ENCODE results near the gene TXNRD2.

The TXNRD2 gene

DNA sequence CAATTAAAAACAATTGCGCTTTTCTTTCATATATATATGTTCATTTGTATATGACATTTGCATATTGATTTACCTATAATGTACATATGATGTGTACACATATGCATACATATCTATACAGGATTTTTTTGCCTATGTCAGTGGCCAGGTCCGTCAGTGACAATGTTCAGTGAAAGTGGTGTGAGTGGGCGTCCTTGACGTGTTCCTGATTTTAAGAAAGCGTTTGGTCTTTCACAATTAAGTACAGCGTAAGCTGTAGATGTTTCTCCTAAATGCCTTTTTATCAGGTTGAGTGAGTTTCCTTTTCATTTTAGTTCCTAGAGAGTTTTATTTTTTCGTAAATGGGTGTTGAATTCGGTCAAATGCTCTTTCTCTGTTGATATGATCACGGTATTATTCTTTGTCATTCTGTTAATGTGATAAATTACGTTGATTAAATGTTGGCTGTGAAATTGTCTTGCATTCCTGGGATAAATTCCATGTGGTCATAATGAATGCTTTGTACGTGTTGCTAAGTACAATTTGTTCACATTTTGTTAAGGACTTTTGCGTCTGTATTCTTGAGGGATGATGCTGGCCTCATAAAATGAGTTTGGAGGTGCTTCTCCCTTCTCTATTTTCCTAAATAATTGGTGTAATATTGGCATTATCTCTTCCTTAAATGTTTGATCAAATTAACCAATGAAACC, 76.3 kb downstream of the TXNRD2 start:
- TF ChIP-seq, protein P1, sequence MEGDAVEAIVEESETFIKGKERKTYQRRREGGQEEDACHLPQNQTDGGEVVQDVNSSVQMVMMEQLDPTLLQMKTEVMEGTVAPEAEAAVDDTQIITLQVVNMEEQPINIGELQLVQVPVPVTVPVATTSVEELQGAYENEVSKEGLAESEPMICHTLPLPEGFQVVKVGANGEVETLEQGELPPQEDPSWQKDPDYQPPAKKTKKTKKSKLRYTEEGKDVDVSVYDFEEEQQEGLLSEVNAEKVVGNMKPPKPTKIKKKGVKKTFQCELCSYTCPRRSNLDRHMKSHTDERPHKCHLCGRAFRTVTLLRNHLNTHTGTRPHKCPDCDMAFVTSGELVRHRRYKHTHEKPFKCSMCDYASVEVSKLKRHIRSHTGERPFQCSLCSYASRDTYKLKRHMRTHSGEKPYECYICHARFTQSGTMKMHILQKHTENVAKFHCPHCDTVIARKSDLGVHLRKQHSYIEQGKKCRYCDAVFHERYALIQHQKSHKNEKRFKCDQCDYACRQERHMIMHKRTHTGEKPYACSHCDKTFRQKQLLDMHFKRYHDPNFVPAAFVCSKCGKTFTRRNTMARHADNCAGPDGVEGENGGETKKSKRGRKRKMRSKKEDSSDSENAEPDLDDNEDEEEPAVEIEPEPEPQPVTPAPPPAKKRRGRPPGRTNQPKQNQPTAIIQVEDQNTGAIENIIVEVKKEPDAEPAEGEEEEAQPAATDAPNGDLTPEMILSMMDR (IDR thresholded peaks at IDR 0.05; ENCODE audit: low read depth, low read length) = no peak

DNA sequence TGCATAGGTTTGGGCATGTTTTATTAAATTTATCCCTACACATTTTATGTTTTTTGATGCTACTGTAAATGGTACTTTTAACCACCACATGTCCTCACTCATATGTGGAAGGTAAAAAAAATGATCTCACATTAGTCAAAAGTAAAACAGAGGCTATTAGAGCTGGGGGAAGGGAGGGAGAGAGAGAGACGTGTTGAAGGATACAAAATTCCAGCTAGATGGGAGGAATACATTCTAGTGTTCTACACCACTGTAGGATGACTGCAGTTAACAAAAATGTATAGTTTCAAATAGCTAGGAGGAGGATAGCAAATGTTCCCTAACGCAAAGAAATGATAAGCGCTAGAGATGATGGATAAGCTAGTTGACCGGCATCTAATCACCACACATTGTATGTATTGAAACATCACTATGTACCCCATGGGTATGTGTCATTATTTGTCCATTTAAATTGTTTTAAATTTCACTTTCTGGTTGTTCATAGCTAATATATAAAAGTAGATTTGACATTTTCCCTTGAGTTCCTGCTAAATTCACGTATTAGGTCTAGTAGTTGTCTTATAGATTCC, 77.0 kb downstream of the TXNRD2 start:
- TF ChIP-seq, protein P1 (IDR thresholded peaks at IDR 0.05; ENCODE audit: low read depth, low read length) = no peak
- H3K4me3 ChIP-seq (ENCODE audit: low read depth, low read length) = no peak overlapping the region

More for the DNA sequence above, 76.3 kb downstream of the TXNRD2 start:
- no peak overlapping the region for H3K4me3 ChIP-seq (ENCODE audit: low read depth, low read length)

DNA sequence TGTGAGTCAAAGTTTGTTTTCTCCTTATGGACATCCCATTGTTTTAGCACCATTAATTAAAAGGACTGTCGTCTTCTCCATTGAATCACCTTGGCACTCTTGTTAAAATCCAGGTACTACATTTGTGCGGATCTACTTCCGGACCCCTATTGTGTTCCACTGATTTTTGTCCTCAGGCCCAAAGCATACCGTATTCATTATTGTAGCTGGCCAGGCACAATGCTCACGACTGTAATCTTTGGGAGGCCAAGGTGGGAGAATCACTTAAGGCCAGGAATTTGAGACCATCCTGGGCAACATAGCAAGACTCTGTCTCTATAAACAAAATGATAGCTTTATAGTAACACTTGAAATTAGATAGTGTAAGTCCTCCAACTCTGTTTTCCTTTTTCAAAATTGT, 78.0 kb downstream of the TXNRD2 start:
- no peak overlapping the region for H3K4me3 ChIP-seq (ENCODE audit: low read depth, low read length)
- TF ChIP-seq, protein P1 (IDR thresholded peaks at IDR 0.05; ENCODE audit: low read depth, low read length) = no peak

DNA sequence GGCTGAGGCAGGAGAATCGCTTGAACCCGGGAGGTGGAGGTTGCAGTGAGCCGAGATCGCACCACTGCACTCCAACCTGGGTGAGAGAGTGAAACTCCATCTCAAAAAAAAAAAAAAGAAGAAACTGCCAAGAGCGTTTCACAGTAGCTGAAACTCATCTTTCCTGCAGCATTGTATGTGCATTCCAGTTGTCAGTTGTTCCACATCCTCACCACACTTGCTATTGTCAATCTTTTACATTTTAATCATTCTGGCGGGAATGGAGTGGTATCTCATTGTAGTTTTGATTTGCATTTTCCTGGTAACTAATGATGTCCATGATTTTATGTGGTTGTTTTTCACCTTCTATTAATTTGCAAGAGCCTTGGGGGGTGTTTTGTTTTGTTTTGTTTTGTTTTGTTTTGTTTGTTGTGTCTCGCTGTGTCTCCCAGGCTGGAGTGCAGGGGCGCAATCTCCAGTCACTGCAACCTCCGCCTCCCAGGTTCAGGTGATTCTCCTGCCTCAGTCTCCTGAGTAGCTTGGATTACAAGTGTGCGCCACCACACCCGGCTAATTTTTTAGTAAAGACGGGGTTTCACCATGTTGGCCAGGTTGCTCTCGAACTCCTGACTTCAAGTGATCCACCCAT, 78.9 kb downstream of the TXNRD2 start:
- TF ChIP-seq, protein P1 (IDR thresholded peaks at IDR 0.05; ENCODE audit: low read depth, low read length) = no peak
- no peak overlapping the region for H3K4me3 ChIP-seq (ENCODE audit: low read depth, low read length)

DNA sequence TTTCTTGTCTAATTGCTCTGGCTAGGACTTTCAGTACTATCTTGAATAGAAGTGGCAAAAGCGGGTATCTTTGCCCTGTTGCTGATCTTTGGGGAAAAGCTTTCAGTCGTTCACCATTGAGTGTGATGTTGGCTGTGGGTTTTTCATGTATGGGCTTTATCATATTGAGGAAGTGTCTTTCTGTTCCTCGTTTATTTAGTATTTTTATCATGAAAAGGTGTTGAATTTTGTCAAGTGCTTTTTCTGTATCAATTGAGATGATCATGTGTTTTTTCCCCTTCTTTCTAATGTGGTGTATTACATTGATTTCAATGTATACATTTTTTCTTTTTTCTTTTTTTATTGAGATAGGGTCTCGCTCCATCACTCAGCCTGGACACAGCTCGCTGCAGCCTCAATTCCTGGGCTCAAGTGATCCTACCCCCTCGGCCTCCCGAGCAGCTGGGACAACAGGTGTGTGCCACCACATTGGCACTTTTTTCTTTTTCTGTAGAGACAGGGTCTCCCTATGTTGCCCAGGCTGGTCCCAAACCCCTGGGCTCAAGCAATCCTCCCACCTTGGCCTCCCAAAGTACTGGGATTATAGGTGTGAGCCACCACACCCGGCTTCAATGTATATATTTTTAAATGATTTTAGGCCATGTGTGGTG, 81.6 kb downstream of the TXNRD2 start:
- no peak overlapping the region for H3K4me3 ChIP-seq (ENCODE audit: low read depth, low read length)
- TF ChIP-seq, protein P1 (IDR thresholded peaks at IDR 0.05; ENCODE audit: low read depth, low read length) = no peak

DNA sequence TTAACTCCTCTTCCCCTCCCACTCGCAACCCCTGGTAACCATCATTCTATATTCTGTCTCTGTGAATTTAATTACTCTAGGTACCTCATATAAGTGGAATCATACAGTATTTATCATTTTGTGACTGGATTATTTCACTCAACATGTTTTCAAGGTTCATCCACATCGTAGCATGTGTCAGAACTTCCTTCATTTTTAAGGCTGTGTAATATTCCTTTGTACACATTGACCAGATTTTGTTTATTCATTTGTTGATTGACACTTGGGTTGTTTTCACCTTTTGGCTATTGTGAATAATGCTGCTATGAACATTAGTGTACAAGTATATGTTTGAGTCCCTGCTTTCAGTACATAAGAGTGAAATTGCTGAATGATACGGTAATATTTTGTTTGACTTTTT, 84.2 kb downstream of the TXNRD2 start:
- TF ChIP-seq, protein P1 (IDR thresholded peaks at IDR 0.05; ENCODE audit: low read depth, low read length) = no peak
- H3K4me3 ChIP-seq (ENCODE audit: low read depth, low read length) = no peak overlapping the region

Data from WI38 (cell line).